CD14-positive monocyte (primary cell): ENCODE measurements around the gene CTAG1A. TPM values are rescaled to one million over a fixed set of nuclear protein-coding genes. Genes with fewer than 3 reads are reported as not detected.
"Not testable (repeated sequence)": the region's sequence is repeated elsewhere in the genome, so short reads cannot be mapped to it uniquely, and the experiment has no call there.

Source experiments
- DNase-seq, 3 donors: peaks; one replicate each; pipeline ENCODE4 v3.0.0-alpha.2; 2011 to 2022
- H2AFZ ChIP-seq: 2 replicates; pipeline ENCODE4 v1.6.0; 2012; ENCODE audit warnings: mild to moderate bottlenecking, low read depth, low read length, inconsistent platforms; ENCODE audit not compliant: insufficient read depth, poor library complexity, severe bottlenecking
- H3K27ac ChIP-seq, 2 donors: 1 replicate in 1 of 2; 2 replicates in 1 of 2; pipeline ENCODE4 v1.5.1; 2012 to 2013; ENCODE audit warnings: low read length in 2 of 2, control low read depth in 1 of 2, inconsistent platforms in 1 of 2, low read depth in 1 of 2, mild to moderate bottlenecking in 1 of 2
- H3K27me3 ChIP-seq, 2 donors: one replicate each; pipeline versions ENCODE4 v1.6.0 to v1.6.1; 2011 to 2013; ENCODE audit warnings: low read length in 2 of 2; ENCODE audit not compliant: control insufficient read depth in 2 of 2, insufficient read depth in 2 of 2
- H3K36me3 ChIP-seq, 2 donors: replicated peaks in 1 of 2; 1 replicate in 1 of 2; 2 replicates in 1 of 2; pipeline versions ENCODE4 v1.5.1 to v1.6.1; 2012 to 2013; ENCODE audit warnings: low read length in 2 of 2, control low read depth in 1 of 2, inconsistent platforms in 1 of 2, mild to moderate bottlenecking in 1 of 2; ENCODE audit not compliant: insufficient read depth in 2 of 2, control insufficient read depth in 1 of 2
- H3K4me1 ChIP-seq, 2 donors: 1 replicate in 1 of 2; 2 replicates in 1 of 2; pipeline versions ENCODE4 v1.5.1 to v1.6.1; 2012 to 2013; ENCODE audit warnings: low read length in 2 of 2, control low read depth in 1 of 2, inconsistent platforms in 1 of 2, mild to moderate bottlenecking in 1 of 2, moderate library complexity in 1 of 2; ENCODE audit not compliant: insufficient read depth in 2 of 2, control insufficient read depth in 1 of 2
- H3K4me2 ChIP-seq: replicated peaks from 2 replicates; pipeline ENCODE3; 2012; ENCODE audit warnings: low read length, moderate library complexity, mild to moderate bottlenecking; ENCODE audit not compliant: poor library complexity, severe bottlenecking; ENCODE audit errors: extremely low read depth
- H3K4me3 ChIP-seq, 3 experiments: fragments of 200-600 bp in 1 of 3; sonication (generic) in 1 of 3; replicated peaks in 1 of 3; 1 replicate in 2 of 3; 2 replicates in 1 of 3; pipeline ENCODE4 v1.5.1; 2011 to 2013; ENCODE audit warnings: low read length in 3 of 3, mild to moderate bottlenecking in 3 of 3, control low read depth in 2 of 3, low read depth in 2 of 3, inconsistent platforms in 1 of 3, moderate library complexity in 1 of 3
- H3K79me2 ChIP-seq: 2 replicates; pipeline ENCODE4 v1.6.0; 2012; ENCODE audit warnings: mild to moderate bottlenecking, control low read depth, inconsistent platforms, low read length, moderate library complexity; ENCODE audit not compliant: insufficient read depth
- H3K9ac ChIP-seq: 2 replicates; pipeline ENCODE4 v1.6.0; 2017; ENCODE audit warnings: low read length, mild to moderate bottlenecking; ENCODE audit not compliant: insufficient read depth, poor library complexity, severe bottlenecking
- H3K9me3 ChIP-seq, 2 donors: replicated peaks in 1 of 2; 1 replicate in 1 of 2; 2 replicates in 1 of 2; pipeline versions ENCODE4 v1.5.1 to v1.6.1; 2012 to 2013; ENCODE audit warnings: low read length in 2 of 2, control low read depth in 1 of 2; ENCODE audit not compliant: control insufficient read depth in 1 of 2, insufficient read depth in 1 of 2
- H4K20me1 ChIP-seq: 2 replicates; pipeline ENCODE4 v1.6.0; 2012; ENCODE audit warnings: mild to moderate bottlenecking, low read length, control low read depth, moderate library complexity; ENCODE audit not compliant: insufficient read depth
- H3K27ac Mint-ChIP-seq, 7 donors: one replicate each; pipeline ENCODE4 v1.8.0; 2020; ENCODE audit warnings: mild to moderate bottlenecking in 7 of 7, mixed read lengths in 7 of 7, moderate library complexity in 6 of 7, inconsistent platforms in 2 of 7
- H3K27me3 Mint-ChIP-seq, 3 donors: one replicate each; pipeline ENCODE4 v1.8.0; 2021 to 2022; ENCODE audit warnings: low read depth in 3 of 3, mild to moderate bottlenecking in 3 of 3, mixed read lengths in 3 of 3, moderate library complexity in 3 of 3, inconsistent platforms in 1 of 3
- H3K36me3 Mint-ChIP-seq, 2 donors: one replicate each; pipeline ENCODE4 v1.8.0; 2020; ENCODE audit warnings: mixed read lengths in 2 of 2, inconsistent platforms in 1 of 2, mild to moderate bottlenecking in 1 of 2
- H3K4me1 Mint-ChIP-seq: one replicate; pipeline ENCODE4 v1.8.0; 2020; ENCODE audit warnings: mild to moderate bottlenecking, mixed read lengths
- H3K4me3 Mint-ChIP-seq, 2 donors: one replicate each; pipeline ENCODE4 v1.8.0; 2020; ENCODE audit warnings: mild to moderate bottlenecking in 2 of 2, mixed read lengths in 2 of 2, moderate library complexity in 1 of 2
- H3K9me3 Mint-ChIP-seq, 7 donors: one replicate each; pipeline ENCODE4 v1.8.0; 2020 to 2022; ENCODE audit warnings: mixed read lengths in 7 of 7, mild to moderate bottlenecking in 6 of 7, moderate library complexity in 6 of 7, inconsistent platforms in 2 of 7
- WGBS: methylation state at CpG from one replicate; pipeline ENCODE4 v1.1.5; 2013; ENCODE audit warnings: missing lambda C conversion rate; ENCODE audit not compliant: insufficient coverage; 5-methylcytosine and 5-hydroxymethylcytosine counted together
- intact Hi-C, 2 donors: fragments of 100-400 bp; cut with micrococcal nuclease; formaldehyde crosslinking; loops; one replicate each; pipeline versions ENCODE4 v1.15.0 to v1.15.1; 2023
- polyA plus RNA-seq, 3 donors: library from polyadenylated mRNA; depleted of rRNA in 1 of 3; unstranded in 2 of 3; stranded (reverse) in 1 of 3; fragments of 300-500 nt in 2 of 3; fragments of >200 nt in 1 of 3; fragmentation: Illumina TruSeq in 2 of 3; gene quantifications; 1 replicate in 2 of 3; 2 replicates in 1 of 3; pipeline ENCODE4 v1.2.3, GENCODE V29; 2012 to 2021

The CTAG1A gene
- polyA plus RNA-seq, 3 donors = not detected

DNA sequence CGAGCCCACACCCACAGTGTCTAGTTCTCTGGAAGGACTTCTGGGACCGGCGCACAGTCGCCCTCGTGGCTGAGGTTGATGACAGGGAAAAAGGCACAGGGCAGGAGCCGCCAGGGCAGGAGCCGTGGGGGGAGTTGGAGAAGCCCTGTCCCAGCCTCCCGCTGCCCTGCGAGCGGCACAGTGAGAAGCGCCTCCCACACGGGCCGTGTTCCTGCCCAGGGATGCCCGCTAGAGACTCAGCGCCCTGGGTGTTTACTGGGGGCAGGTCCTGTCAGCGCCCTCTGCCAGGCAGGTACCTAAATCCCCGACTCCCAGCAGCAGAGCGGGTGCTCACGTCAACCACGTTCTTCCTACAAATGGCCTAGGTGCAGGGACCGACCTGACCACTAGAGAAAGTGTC is 26.0 kb upstream of the CTAG1A start:
- peaks cover 13% of the 10 kb centered on the region for H3K79me2 ChIP-seq
- H3K4me3 Mint-ChIP-seq, H3K4me3 ChIP-seq, H3K4me1 ChIP-seq, H3K4me1 Mint-ChIP-seq, H3K27ac Mint-ChIP-seq, H3K9ac ChIP-seq, DNase-seq, H3K27ac ChIP-seq, H3K4me2 ChIP-seq, H2AFZ ChIP-seq, H3K9me3 ChIP-seq, intact Hi-C loops, H3K27me3 ChIP-seq, H3K9me3 Mint-ChIP-seq, H3K27me3 Mint-ChIP-seq: not testable (repeated sequence)
- peaks cover 10 to 15% of the 10 kb centered on the region in 2 donors for H3K36me3 ChIP-seq
- WGBS = no CpG with 5 or more reads among the region's 21 CpGs
- H4K20me1 ChIP-seq = peaks cover 12% of the 10 kb centered on the region
- H3K36me3 Mint-ChIP-seq = peaks cover 11 to 17% of the 10 kb centered on the region in 2 donors

GRCh38 chrX:154560326-154560725 is 24.6 kb upstream of the CTAG1A start:
- H2AFZ ChIP-seq, H3K4me3 Mint-ChIP-seq, DNase-seq, H3K27ac ChIP-seq, intact Hi-C loops, H3K36me3 ChIP-seq, H3K79me2 ChIP-seq, H3K9ac ChIP-seq, H3K36me3 Mint-ChIP-seq, H3K4me3 ChIP-seq, H3K27ac Mint-ChIP-seq, H3K4me1 Mint-ChIP-seq, H3K4me2 ChIP-seq, H3K9me3 ChIP-seq, H3K4me1 ChIP-seq, H3K27me3 Mint-ChIP-seq, H4K20me1 ChIP-seq, H3K27me3 ChIP-seq, H3K9me3 Mint-ChIP-seq: not testable (repeated sequence)
- WGBS = no CpG with 5 or more reads among the region's 31 CpGs

- H3K4me1 ChIP-seq, H3K9me3 ChIP-seq, H3K9ac ChIP-seq, H2AFZ ChIP-seq, H3K4me3 ChIP-seq, H3K27ac Mint-ChIP-seq, H3K27me3 Mint-ChIP-seq, H3K27ac ChIP-seq, H3K27me3 ChIP-seq, H3K79me2 ChIP-seq, DNase-seq, H3K36me3 Mint-ChIP-seq, H3K36me3 ChIP-seq, H3K4me2 ChIP-seq, H3K9me3 Mint-ChIP-seq, H4K20me1 ChIP-seq, intact Hi-C loops, H3K4me1 Mint-ChIP-seq, H3K4me3 Mint-ChIP-seq: not testable (repeated sequence)
- no CpG with 5 or more reads among the region's 10 CpGs for WGBS
These were observed 22.6 kb upstream of the CTAG1A start for GRCh38 chrX:154562295-154562694.

- H3K27me3 Mint-ChIP-seq, H3K4me2 ChIP-seq, H3K27ac Mint-ChIP-seq, DNase-seq, H3K4me3 ChIP-seq, H3K9me3 Mint-ChIP-seq, H4K20me1 ChIP-seq, H3K79me2 ChIP-seq, H3K4me3 Mint-ChIP-seq, H2AFZ ChIP-seq, H3K4me1 Mint-ChIP-seq, H3K9me3 ChIP-seq, intact Hi-C loops, H3K27me3 ChIP-seq, H3K36me3 ChIP-seq, H3K9ac ChIP-seq, H3K4me1 ChIP-seq, H3K36me3 Mint-ChIP-seq, H3K27ac ChIP-seq: not testable (repeated sequence)
- WGBS = no CpG with 5 or more reads among the region's 11 CpGs
These were observed 14.6 kb upstream of the CTAG1A start for GRCh38 chrX:154570361-154570760.
